Ishikawa (cell line): ENCODE data around the gene APBA1.

Source experiments
- CEBPB ChIP-seq: IDR thresholded peaks from 2 replicates; pipeline ENCODE4 v1.6.1; 2012
- CREB1 ChIP-seq: IDR thresholded peaks from 2 replicates; pipeline ENCODE4 v1.6.1; 2012; ENCODE audit warnings: low read depth
- FOXM1 ChIP-seq: IDR thresholded peaks from 2 replicates; pipeline ENCODE4 v1.6.1; 2012; ENCODE audit warnings: low read depth, borderline replicate concordance
- RAD21 ChIP-seq: IDR thresholded peaks from 2 replicates; pipeline ENCODE4 v1.6.1; 2012; ENCODE audit warnings: low read depth
- TEAD4 ChIP-seq: IDR thresholded peaks from 2 replicates; pipeline ENCODE4 v1.6.1; 2012
- ZBTB7A ChIP-seq: IDR thresholded peaks from 2 replicates; pipeline ENCODE4 v1.6.1; 2012; ENCODE audit warnings: low read depth
- TF ChIP-seq, protein P1 (sequence below): IDR thresholded peaks from 2 replicates; pipeline ENCODE4 v1.6.1; 2012
- TF ChIP-seq, protein P2 (sequence below): IDR thresholded peaks from 2 replicates; pipeline ENCODE4 v1.6.1; 2012; ENCODE audit warnings: low read depth, mild to moderate bottlenecking

DNA sequence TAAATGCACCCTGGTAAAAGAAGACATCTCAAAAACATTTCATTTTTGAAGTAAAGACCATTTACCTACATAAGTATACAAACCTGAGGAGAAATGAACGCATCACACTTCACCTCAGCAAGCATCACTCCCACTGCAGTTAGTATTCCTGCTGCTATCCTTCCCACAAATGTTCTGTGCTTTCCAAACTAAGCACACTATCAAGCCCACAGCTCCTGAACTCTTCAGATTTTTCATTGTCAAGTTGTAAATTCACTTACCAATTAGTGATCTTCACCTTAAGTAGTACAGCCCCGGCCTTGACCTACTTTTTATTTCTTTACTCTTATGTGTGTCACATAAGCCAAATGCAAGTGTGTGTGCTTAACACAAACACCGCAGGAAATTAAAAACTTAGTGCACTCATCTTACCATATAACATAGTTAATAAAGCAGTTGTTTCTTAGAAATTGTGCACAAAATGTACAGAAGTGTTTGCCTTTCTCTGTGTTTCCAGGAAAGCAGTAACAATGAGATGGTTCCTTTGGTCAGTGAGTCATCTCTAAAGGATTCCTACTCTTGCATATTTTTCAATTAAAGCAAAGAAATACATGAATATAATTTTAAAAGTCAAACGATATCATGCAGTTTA, 169.4 kb downstream of the APBA1 start:
- TF ChIP-seq FOXM1 (no peak), CEBPB (no peak), TEAD4 (no peak), RAD21 (no peak), ZBTB7A (no peak), CREB1 (no peak)
- TF ChIP-seq, protein P1, sequence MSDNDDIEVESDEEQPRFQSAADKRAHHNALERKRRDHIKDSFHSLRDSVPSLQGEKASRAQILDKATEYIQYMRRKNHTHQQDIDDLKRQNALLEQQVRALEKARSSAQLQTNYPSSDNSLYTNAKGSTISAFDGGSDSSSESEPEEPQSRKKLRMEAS, result no peak
- TF ChIP-seq, protein P2, sequence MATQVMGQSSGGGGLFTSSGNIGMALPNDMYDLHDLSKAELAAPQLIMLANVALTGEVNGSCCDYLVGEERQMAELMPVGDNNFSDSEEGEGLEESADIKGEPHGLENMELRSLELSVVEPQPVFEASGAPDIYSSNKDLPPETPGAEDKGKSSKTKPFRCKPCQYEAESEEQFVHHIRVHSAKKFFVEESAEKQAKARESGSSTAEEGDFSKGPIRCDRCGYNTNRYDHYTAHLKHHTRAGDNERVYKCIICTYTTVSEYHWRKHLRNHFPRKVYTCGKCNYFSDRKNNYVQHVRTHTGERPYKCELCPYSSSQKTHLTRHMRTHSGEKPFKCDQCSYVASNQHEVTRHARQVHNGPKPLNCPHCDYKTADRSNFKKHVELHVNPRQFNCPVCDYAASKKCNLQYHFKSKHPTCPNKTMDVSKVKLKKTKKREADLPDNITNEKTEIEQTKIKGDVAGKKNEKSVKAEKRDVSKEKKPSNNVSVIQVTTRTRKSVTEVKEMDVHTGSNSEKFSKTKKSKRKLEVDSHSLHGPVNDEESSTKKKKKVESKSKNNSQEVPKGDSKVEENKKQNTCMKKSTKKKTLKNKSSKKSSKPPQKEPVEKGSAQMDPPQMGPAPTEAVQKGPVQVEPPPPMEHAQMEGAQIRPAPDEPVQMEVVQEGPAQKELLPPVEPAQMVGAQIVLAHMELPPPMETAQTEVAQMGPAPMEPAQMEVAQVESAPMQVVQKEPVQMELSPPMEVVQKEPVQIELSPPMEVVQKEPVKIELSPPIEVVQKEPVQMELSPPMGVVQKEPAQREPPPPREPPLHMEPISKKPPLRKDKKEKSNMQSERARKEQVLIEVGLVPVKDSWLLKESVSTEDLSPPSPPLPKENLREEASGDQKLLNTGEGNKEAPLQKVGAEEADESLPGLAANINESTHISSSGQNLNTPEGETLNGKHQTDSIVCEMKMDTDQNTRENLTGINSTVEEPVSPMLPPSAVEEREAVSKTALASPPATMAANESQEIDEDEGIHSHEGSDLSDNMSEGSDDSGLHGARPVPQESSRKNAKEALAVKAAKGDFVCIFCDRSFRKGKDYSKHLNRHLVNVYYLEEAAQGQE, result no peak
